HK-2 (cell line): ENCODE measurements around the gene CERCAM.

Experiments
- DNase-seq: peaks from one replicate; pipeline ENCODE4 v3.0.0-alpha.2; 2018; ENCODE audit not compliant: unreplicated experiment

CERCAM gene

DNA sequence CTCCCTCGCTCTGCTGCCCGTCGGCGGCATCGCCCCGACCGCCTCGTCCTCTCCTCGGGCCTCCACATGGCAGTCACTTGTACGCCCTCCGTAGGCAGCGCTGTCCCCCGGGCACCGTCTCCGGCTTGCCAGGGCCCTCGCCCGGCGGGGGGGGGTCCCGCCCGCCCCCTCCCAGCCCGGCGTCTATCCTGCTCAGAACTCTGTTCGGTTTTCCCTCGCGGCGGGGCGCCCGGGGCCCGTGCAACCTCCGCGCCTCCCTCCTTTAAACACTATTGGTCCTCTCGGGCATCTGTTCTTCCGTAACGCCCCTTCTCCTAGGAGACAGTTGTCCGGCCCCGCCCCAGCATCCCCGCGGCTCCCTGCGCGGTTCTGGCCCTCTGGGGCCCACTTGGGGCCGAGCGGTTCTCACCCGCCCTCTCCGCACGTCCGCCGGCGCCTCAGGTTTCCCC lies 36.0 kb downstream of the CERCAM start:
- DNase-seq, result peak; percentile 74

DNA sequence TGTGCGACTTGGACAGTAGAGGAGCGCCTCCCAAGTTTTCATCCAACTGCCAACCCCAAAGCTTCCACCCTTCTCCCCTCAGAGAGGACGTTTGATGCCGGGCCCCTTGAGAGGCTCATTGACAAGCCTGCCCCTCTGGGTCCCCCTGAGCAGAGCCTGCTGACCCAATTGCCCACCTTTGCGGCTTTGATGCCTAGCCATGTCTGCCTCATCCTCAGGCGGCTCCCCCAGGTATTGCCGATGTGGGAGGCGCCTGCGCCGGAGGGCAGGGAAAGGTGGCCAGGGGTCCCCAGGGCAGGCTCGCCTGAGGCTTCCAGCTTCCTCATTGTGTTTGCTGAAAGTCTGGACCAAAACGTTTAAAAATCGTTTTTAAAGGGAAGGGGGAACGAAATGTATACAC lies 36.5 kb downstream of the CERCAM start:
- DNase-seq, result no peak

- no peak for DNase-seq
Measured at GRCh38 chr9:128459011-128459410, 38.4 kb downstream of the CERCAM start.

- no peak for DNase-seq
Measured at GRCh38 chr9:128469070-128469469, 48.4 kb downstream of the CERCAM start.

DNA sequence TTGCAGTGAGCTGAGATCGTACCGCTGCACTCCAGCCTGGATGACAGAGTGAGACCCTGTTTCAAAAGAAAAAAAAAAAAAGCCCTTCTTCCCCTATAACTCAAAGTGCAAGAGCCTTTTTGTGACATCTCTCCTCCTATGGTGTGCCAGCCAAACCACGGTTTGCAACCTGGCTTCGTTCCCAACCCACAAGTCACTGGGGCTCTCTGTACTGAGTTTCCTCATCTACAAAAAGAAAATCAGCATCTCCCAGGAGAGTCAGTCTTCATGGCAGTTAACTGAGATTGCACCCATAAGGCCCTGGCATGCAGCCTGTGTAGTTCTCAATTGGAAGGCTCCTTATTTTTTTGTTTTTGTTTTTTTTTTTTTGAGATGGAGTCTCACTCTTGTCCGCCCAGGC lies 49.9 kb downstream of the CERCAM start:
- DNase-seq, result no peak

DNA sequence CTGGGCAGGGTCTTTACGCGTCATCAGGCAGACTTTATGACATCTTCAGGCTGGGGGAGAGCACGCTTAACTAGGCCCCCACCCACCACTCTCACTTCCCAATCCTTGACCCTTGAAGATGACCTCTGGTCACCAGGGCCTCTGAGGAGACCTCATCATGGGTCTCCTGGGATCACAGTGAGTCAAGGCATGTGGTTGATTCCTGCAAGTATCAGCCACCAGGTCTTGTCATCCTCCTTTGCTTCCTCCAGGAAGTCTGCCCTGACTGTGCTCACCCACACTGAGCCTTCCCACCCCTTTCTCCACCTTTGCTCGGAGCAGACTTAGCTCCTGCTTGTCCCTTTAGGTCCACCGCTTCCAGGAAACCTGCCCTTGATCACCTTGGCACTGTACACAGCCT lies 52.4 kb downstream of the CERCAM start:
- DNase-seq, result no peak

DNA sequence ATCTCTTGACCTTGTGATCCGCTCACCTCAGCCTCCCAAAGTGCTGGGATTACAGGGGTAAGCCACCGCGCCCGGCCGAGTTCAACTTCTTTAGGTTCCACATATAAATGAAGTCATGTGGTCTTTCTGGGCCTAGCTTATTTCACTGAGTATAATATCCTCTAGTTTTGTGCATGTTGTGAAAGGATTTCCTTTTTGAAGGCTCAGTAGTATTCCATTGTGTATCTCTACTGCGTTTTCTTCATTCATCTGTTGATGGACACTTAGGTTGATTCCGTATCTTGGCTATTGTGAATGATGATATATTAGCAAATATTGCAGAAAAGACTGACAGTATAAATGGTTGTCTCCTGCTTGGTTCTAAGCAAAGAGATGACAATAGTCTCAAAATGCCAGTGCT lies 55.2 kb downstream of the CERCAM start:
- DNase-seq, result no peak

DNA sequence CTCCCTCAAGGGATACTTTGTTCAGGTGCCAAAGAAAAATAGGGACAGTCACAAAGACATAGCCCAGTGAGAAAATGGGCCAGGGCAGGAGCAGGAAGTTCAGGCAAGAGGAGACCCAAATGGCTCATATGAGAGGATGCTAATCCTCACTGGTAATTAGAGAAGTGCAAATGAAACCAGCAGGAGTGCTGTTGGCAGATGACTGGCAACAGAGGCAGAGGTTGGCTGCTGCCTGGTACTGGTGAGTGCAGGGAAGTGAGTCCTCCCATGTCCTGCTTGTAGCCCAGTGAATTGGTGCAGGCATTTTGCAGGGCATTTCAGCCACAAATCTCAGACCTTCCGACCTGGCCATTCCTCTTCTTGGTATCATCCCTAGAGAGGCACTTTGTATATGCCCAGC lies 58.6 kb downstream of the CERCAM start:
- no peak for DNase-seq

- DNase-seq, result no peak
Measured at GRCh38 chr9:128481561-128481960, 60.9 kb downstream of the CERCAM start.

GRCh38 chr9:128482186-128482585 lies 61.5 kb downstream of the CERCAM start:
- no peak for DNase-seq

GRCh38 chr9:128484686-128485413 lies 64.2 kb downstream of the CERCAM start:
- no peak for DNase-seq

GRCh38 chr9:128485414-128485855 lies 64.8 kb downstream of the CERCAM start:
- no peak for DNase-seq

- no peak for DNase-seq
Measured at GRCh38 chr9:128486201-128486600, 65.5 kb downstream of the CERCAM start.
